ENCODE measurements around the gene DOLK. TPM values are rescaled to one million over a fixed set of nuclear protein-coding genes. Genes with fewer than 3 reads are reported as not detected.
A peak's percentile ranks its signal among the peaks of the same experiment; 100 is the strongest.

Gene DOLK
- polyA plus RNA-seq (2011; rRNA removed) (37.2 and 47.0 TPM in 2 replicates), polyA minus RNA-seq (2011; rRNA and poly(A)+ RNA removed) (22.5 and 38.5 TPM in 2 replicates)

- H3K4me3 ChIP-seq (ENCODE audit: low read depth, low read length), result peak within 1 kb of the TSS; percentile 82
- no peaks in the 10 kb centered on the region for H3K36me3 ChIP-seq (ENCODE audit: control insufficient read depth, insufficient read depth, low read length)
- TF ChIP-seq, protein P1, sequence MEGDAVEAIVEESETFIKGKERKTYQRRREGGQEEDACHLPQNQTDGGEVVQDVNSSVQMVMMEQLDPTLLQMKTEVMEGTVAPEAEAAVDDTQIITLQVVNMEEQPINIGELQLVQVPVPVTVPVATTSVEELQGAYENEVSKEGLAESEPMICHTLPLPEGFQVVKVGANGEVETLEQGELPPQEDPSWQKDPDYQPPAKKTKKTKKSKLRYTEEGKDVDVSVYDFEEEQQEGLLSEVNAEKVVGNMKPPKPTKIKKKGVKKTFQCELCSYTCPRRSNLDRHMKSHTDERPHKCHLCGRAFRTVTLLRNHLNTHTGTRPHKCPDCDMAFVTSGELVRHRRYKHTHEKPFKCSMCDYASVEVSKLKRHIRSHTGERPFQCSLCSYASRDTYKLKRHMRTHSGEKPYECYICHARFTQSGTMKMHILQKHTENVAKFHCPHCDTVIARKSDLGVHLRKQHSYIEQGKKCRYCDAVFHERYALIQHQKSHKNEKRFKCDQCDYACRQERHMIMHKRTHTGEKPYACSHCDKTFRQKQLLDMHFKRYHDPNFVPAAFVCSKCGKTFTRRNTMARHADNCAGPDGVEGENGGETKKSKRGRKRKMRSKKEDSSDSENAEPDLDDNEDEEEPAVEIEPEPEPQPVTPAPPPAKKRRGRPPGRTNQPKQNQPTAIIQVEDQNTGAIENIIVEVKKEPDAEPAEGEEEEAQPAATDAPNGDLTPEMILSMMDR (IDR thresholded peaks at IDR 0.05; ENCODE audit: insufficient read depth, low read depth, low read length), result no peak
- ChIA-PET CTCF (interaction anchor here (1.4 kb wide), 1 partner anchor 60 kb away, joined by 4 read pairs; no protein-coding TSS in a partner anchor), POLR2A (interaction anchor here (0.6 kb wide), 1 partner anchor 223 kb away, joined by 3 read pairs; no protein-coding TSS in a partner anchor)
- DNase-seq (ENCODE audit: low read depth), result peak; percentile 26
- H3K27me3 ChIP-seq (ENCODE audit: control insufficient read depth, insufficient read depth, low read length), result no peaks in the 10 kb centered on the region
These were observed at the start of gene DOLK, which contains the start of gene NUP188 for GRCh38 chr9:128947527-128948301. DOLK (minus strand) TSS chr9:128947603; CDS start chr9:128947303, 300 bp downstream. NUP188 (plus strand) TSS chr9:128947699; CDS start chr9:128947720, 21 bp downstream.

GRCh38 chr9:128995791-128996190, 48.4 kb upstream of the DOLK start:
- no peak for DNase-seq (ENCODE audit: low read depth)
- ChIA-PET POLR2A (no interaction called here), CTCF (interaction anchor here (4.8 kb wide), 1 partner anchor 11 kb away, joined by 27 read pairs; no protein-coding TSS in a partner anchor)
- H3K4me3 ChIP-seq (ENCODE audit: low read depth, low read length), result no peak overlapping the region
- no peaks in the 10 kb centered on the region for H3K27me3 ChIP-seq (ENCODE audit: control insufficient read depth, insufficient read depth, low read length)
- TF ChIP-seq, protein P1 (IDR thresholded peaks at IDR 0.05; ENCODE audit: insufficient read depth, low read depth, low read length), result no peak
- peaks cover 31% of the 10 kb centered on the region for H3K36me3 ChIP-seq (ENCODE audit: control insufficient read depth, insufficient read depth, low read length)

GRCh38 chr9:128992995-128993394, 45.6 kb upstream of the DOLK start:
- H3K4me3 ChIP-seq (ENCODE audit: low read depth, low read length), result no peak overlapping the region
- CTCF ChIA-PET, result interaction anchor here (1.4 kb wide), 1 partner anchor 13 kb away, joined by 5 read pairs; no protein-coding TSS in a partner anchor
- no peak for DNase-seq (ENCODE audit: low read depth)
- no peaks in the 10 kb centered on the region for H3K27me3 ChIP-seq (ENCODE audit: control insufficient read depth, insufficient read depth, low read length)
- TF ChIP-seq, protein P1 (IDR thresholded peaks at IDR 0.05; ENCODE audit: insufficient read depth, low read depth, low read length), result peak; percentile 48
- H3K36me3 ChIP-seq (ENCODE audit: control insufficient read depth, insufficient read depth, low read length), result peaks cover 21% of the 10 kb centered on the region
- POLR2A ChIA-PET, result no interaction called here

- H3K36me3 ChIP-seq (ENCODE audit: control insufficient read depth, insufficient read depth, low read length), result peaks cover 14% of the 10 kb centered on the region
- no peak overlapping the region for H3K4me3 ChIP-seq (ENCODE audit: low read depth, low read length)
These were observed 40.4 kb upstream of the DOLK start for GRCh38 chr9:128987805-128988204.

More at GRCh38 chr9:128987805-128988204, 40.4 kb upstream of the DOLK start:
- CTCF ChIA-PET, result interaction anchor here (1.0 to 1.7 kb wide), 5 partner anchors 11 to 126 kb away, joined by 3 to 8 read pairs (median 6); no protein-coding TSS in a partner anchor
- H3K27me3 ChIP-seq (ENCODE audit: control insufficient read depth, insufficient read depth, low read length), result no peaks in the 10 kb centered on the region
- POLR2A ChIA-PET, result interaction anchor here (1.0 kb wide), 1 partner anchor 286 kb away, joined by 3 read pairs; no protein-coding TSS in a partner anchor
- TF ChIP-seq, protein P1 (IDR thresholded peaks at IDR 0.05; ENCODE audit: insufficient read depth, low read depth, low read length), result no peak
- DNase-seq (ENCODE audit: low read depth), result peak; percentile 33
